GM13976 (cell line): ENCODE measurements around the gene VEGFC.

ENCODE experiments used
- DNase-seq: peaks from one replicate; pipeline ENCODE4 v3.0.0; 2012; ENCODE audit warnings: low spot score
- in situ Hi-C: fragments of 300-500 bp; cut with MboI; formaldehyde crosslinking; loops from one replicate; pipeline ENCODE4 v1.12.0; 2022; ENCODE audit warnings: low sequenced_read_pairs, mixed read lengths, inconsistent platforms; ENCODE audit not compliant: unreplicated experiment
- TF ChIP-seq, protein P1 (sequence below): IDR thresholded peaks from 2 replicates; pipeline ENCODE4 v1.5.1; 2012; ENCODE audit warnings: borderline replicate concordance, mild to moderate bottlenecking; ENCODE audit not compliant: insufficient read depth; ENCODE audit errors: extremely low read depth, missing control alignments, control extremely low read depth

VEGFC gene

DNA sequence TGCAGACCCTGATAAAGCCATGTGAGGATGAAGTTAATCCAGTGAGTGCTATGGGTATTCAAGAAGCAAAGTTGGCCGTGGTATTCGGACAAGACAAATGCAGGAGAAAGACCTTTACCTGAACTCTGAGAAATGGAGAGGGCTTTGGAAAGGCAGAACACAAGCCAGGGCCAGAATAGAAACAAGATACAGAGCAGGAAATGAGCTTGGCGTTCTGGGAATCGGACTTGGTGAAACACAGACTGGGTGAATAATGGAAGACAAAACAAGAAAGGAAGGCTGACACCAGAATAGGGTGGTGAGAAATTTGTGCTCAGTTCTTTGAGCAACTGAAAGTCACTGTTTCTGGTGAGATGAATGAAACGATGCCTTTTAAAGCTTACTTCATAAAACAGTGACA lies 83.3 kb downstream of the VEGFC start:
- TF ChIP-seq, protein P1, sequence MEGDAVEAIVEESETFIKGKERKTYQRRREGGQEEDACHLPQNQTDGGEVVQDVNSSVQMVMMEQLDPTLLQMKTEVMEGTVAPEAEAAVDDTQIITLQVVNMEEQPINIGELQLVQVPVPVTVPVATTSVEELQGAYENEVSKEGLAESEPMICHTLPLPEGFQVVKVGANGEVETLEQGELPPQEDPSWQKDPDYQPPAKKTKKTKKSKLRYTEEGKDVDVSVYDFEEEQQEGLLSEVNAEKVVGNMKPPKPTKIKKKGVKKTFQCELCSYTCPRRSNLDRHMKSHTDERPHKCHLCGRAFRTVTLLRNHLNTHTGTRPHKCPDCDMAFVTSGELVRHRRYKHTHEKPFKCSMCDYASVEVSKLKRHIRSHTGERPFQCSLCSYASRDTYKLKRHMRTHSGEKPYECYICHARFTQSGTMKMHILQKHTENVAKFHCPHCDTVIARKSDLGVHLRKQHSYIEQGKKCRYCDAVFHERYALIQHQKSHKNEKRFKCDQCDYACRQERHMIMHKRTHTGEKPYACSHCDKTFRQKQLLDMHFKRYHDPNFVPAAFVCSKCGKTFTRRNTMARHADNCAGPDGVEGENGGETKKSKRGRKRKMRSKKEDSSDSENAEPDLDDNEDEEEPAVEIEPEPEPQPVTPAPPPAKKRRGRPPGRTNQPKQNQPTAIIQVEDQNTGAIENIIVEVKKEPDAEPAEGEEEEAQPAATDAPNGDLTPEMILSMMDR: no peak
- in situ Hi-C loops: no loop called here
- DNase-seq: no peak

DNA sequence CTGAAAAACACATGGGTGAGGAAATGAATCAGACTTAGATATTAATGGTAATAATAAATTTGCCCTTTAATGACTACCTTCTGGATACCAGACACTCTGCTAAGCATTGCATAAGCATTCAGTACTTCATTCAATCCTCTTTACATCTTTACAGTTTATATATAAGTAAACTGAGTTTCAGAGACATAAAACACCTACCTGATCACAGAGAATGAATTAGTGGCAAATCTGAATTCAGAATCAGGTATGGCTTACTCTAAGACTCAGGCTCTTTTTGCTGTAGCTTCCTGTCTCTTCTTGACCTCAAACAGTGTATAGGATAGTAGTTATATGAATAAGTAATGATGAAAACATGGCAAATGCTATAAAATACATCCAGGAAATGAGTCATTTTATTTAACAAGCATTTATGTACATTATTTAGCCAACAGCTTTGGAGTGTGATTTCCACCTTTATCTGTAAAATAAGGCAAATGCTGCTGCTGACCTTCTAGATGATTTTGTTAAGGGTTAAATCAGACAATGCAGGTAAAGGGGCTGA lies 83.9 kb downstream of the VEGFC start:
- DNase-seq: no peak
- in situ Hi-C loops: no loop called here
- TF ChIP-seq, protein P1: no peak

DNA sequence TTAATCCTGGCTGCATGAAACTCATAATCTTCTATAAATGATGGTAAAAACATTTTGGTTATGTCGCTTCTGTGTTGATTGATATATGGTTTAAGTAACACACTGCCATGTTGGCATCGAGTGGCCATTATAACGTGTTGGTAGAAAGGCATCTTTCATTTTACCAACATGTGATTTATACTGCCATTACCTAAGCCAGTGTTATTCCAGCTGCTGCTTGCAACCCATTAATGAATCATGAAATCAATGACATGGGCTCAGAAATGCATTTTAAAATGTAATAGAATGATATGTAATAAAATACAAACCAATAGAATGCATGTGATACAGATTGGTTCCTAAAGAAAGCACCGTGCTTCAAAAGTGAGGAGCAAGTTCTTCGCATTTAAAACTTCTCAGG lies 102.0 kb downstream of the VEGFC start:
- TF ChIP-seq, protein P1: no peak
- no peak for DNase-seq

DNA sequence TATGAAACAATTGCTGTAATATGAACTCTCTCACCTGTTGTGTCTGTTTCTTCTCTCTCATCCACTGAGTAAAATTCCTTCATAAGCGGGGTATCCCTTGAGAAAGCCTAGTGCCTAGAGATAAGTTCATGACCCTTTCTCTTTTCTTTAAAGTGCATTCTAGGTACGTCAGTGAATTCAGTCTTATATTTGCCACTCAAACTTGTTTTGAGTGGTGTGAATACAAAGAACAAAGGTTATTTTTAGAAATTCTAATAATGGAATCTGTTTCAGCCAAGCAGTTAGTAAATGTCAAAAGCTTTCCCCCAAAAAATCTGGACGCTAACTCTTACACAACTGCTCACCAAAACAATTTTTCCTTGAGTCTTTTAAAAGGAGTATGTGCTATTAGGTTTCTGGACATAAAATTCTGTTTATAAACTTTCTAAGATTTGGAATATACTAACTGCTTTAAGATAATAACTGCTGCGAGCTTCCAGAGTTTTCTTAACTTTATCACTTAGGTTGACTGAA lies 112.0 kb downstream of the VEGFC start:
- TF ChIP-seq, protein P1: no peak
- in situ Hi-C loops: no loop called here
- no peak for DNase-seq

More for the DNA sequence above, 102.0 kb downstream of the VEGFC start:
- in situ Hi-C loops: no loop called here

DNA sequence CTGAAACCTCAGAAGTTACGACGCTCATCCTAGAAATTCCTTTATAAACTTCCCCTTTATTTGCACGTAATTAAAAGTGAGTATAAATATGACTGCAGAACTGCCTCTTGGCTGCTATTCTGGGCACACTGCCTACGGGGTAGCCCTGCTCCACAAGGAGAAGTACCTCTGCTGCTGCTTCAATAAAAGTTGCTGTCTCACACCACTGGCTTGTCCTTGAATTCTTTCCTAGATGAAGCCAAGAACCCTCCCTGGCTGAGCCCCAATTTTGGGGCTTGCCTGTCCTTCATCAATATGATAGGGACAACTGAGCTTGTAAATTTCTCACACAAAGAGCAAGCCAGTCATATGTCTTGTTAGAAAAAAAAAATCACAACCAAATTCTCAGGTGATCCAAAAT lies 115.8 kb downstream of the VEGFC start:
- in situ Hi-C loops: no loop called here
- no peak for DNase-seq
- TF ChIP-seq, protein P1: no peak

DNA sequence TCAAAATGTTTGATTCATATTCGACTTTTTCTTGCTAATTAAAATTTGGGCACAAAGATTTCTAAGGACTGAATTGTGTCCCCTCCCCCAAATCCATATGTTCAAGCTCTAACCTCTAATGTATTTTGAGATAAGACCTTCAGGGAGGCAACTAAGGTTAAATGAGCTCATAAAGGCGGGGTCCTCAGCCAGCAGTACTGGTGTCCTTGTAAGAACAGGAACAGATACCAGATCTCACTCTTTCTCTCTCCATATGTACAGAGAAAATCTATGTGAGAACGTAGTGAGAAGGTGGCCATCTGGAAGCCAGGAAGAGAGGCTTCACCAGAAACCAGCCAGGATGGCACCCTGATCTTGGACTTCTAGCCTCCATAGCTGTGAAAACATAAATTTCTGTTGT lies 116.9 kb downstream of the VEGFC start:
- TF ChIP-seq, protein P1: no peak
- DNase-seq: no peak
- in situ Hi-C loops: no loop called here
